ENCODE results near the gene CALB2. TPM values are rescaled to one million over a fixed set of nuclear protein-coding genes. Genes with fewer than 3 reads are reported as not detected.

Gene CALB2
- total RNA-seq, 1 experiment from 2014 or later = 5.5 TPM

- ATAC-seq = no peak
- Histone ChIP-seq H3K27ac (ENCODE audit: low read depth, low read length) (no peak overlapping the region), H3K36me3 (ENCODE audit: control insufficient read depth in 1 of 2, insufficient read depth in 2 of 2, low read length in 2 of 2) (no peaks in the 10 kb centered on the region), H3K9ac (ENCODE audit: low read length) (no peak overlapping the region), H3K4me2 (ENCODE audit: low read length) (no peak overlapping the region), H4K20me1 (ENCODE audit: insufficient read depth) (no peaks in the 10 kb centered on the region), H3K9me3 (ENCODE audit: control insufficient read depth in 1 of 2, insufficient read depth in 1 of 2, low read depth in 1 of 2, low read length in 2 of 2) (no peaks in the 10 kb centered on the region; a peak in 1 of 4 replicates), H3K79me2 (ENCODE audit: insufficient read depth, low read length) (no peaks in the 10 kb centered on the region), H3K4me3 (replicated peaks in 1 of 2; ENCODE audit: low read depth in 1 of 2, low read length in 2 of 2) (no peak overlapping the region), H2AFZ (ENCODE audit: low read depth, low read length, poor library complexity, severe bottlenecking) (no peak overlapping the region), H3K4me1 (ENCODE audit: control insufficient read depth in 1 of 2, insufficient read depth in 2 of 2, low read length in 2 of 2) (no peaks in the 10 kb centered on the region), H3K27me3 (ENCODE audit: insufficient read depth, low read length) (peaks cover 29% of the 10 kb centered on the region), H3K9me2 (ENCODE audit: insufficient read depth) (no peaks in the 10 kb centered on the region)
- no peak for TF ChIP-seq ZBTB33 (IDR thresholded peaks at IDR 0.05; ENCODE audit: extremely low read depth, insufficient replicate concordance, low read length)
- TF ChIP-seq ZNF274 (IDR thresholded peaks at IDR 0.05; ENCODE audit: low read depth, low read length) = no peak
- TF ChIP-seq RAD21 (IDR thresholded peaks at IDR 0.05; ENCODE audit: low read depth) = no peak
- TF ChIP-seq POLR2A (IDR thresholded peaks at IDR 0.05; ENCODE audit: borderline replicate concordance, extremely low read depth, insufficient read depth, insufficient read length) = no peak
- TF ChIP-seq FOSL1 (IDR thresholded peaks at IDR 0.05; ENCODE audit: low read depth) = no peak
- DNase-seq (ENCODE audit: low read depth, low spot score) = no peak
- intact Hi-C loops (cut with micrococcal nuclease) = no loop called here
- RAD21 ChIA-PET (ENCODE audit: low non-redundant PET in 1 of 2, low total read pairs in 2 of 2, uncharacterized antibody in 2 of 2, unreplicated experiment in 2 of 2) = no interaction called here
- CTCF ChIA-PET = no interaction called here
- POLR2A ChIA-PET = interaction anchor here (1.0 kb wide), 1 partner anchor 95 kb away, joined by 3 read pairs; no protein-coding TSS in a partner anchor
- BruUV-seq (replicated peaks) = no TSS peak
Observed at GRCh38 chr16:71406724-71407123, 48.2 kb downstream of the CALB2 start.

- no peaks in the 10 kb centered on the region; a peak in 1 of 4 replicates for H3K9me3 ChIP-seq (ENCODE audit: control insufficient read depth in 1 of 2, insufficient read depth in 1 of 2, low read depth in 1 of 2, low read length in 2 of 2)
- POLR2A ChIA-PET = no interaction called here
- RAD21 ChIA-PET (ENCODE audit: low non-redundant PET in 1 of 2, low total read pairs in 2 of 2, uncharacterized antibody in 2 of 2, unreplicated experiment in 2 of 2) = no interaction called here
- DNase-seq (ENCODE audit: low read depth, low spot score) = no peak
- no peaks in the 10 kb centered on the region for H4K20me1 ChIP-seq (ENCODE audit: insufficient read depth)
- no peak overlapping the region for H2AFZ ChIP-seq (ENCODE audit: low read depth, low read length, poor library complexity, severe bottlenecking)
- H3K4me1 ChIP-seq (ENCODE audit: control insufficient read depth in 1 of 2, insufficient read depth in 2 of 2, low read length in 2 of 2) = peaks cover 0 to 7% of the 10 kb centered on the region in 2 experiments; a peak in 2 of 4 replicates
- no peaks in the 10 kb centered on the region for H3K36me3 ChIP-seq (ENCODE audit: control insufficient read depth in 1 of 2, insufficient read depth in 2 of 2, low read length in 2 of 2)
- peaks cover 29% of the 10 kb centered on the region for H3K27me3 ChIP-seq (ENCODE audit: insufficient read depth, low read length)
- H3K9ac ChIP-seq (ENCODE audit: low read length) = no peak overlapping the region
- H3K9me2 ChIP-seq (ENCODE audit: insufficient read depth) = no peaks in the 10 kb centered on the region
- no peak overlapping the region for H3K4me3 ChIP-seq (replicated peaks in 1 of 2; ENCODE audit: low read depth in 1 of 2, low read length in 2 of 2)
- intact Hi-C loops (cut with micrococcal nuclease) = no loop called here
- BruUV-seq (replicated peaks) = no TSS peak
- no peak for ATAC-seq
- no peak overlapping the region for H3K4me2 ChIP-seq (ENCODE audit: low read length)
- CTCF ChIA-PET = no interaction called here
- H3K27ac ChIP-seq (ENCODE audit: low read depth, low read length) = no peak overlapping the region
- no peaks in the 10 kb centered on the region for H3K79me2 ChIP-seq (ENCODE audit: insufficient read depth, low read length)
- TF ChIP-seq EZH2 (IDR thresholded peaks at IDR 0.05) (no peak), TCF7L2 (IDR thresholded peaks at IDR 0.05; ENCODE audit: borderline replicate concordance, extremely low read depth, insufficient read depth, insufficient read length) (no peak), CTCF (IDR thresholded peaks at IDR 0.05 in 2 of 3, conservative IDR thresholded peaks at IDR 0.05 in 1 of 3; ENCODE audit: borderline replicate concordance in 1 of 3, insufficient read depth in 1 of 3, low read depth in 2 of 3, low read length in 2 of 3) (no peak), YY1 (IDR thresholded peaks at IDR 0.05; ENCODE audit: extremely low read depth, insufficient replicate concordance, low read depth, low read length) (no peak), REST (IDR thresholded peaks at IDR 0.05; ENCODE audit: low read depth) (no peak), CBX3 (IDR thresholded peaks at IDR 0.05; ENCODE audit: low read depth) (no peak), ZNF274 (IDR thresholded peaks at IDR 0.05; ENCODE audit: low read depth, low read length) (no peak), EGR1 (IDR thresholded peaks at IDR 0.05; ENCODE audit: low read depth) (no peak), RAD21 (IDR thresholded peaks at IDR 0.05; ENCODE audit: low read depth) (no peak)
Observed at GRCh38 chr16:71407731-71408130, 49.2 kb downstream of the CALB2 start.
